Frontal cortex (tissue), 4 donors: Measurements from ENCODE around the gene FBXW2. TPM values are rescaled to one million over a fixed set of nuclear protein-coding genes. Genes with fewer than 3 reads are reported as not detected.
"Not testable (repeated sequence)": the region's sequence is repeated elsewhere in the genome, so short reads cannot be mapped to it uniquely, and the experiment has no call there.

Experiments
- DNase-seq, 2 donors: peaks; one replicate each; pipeline ENCODE4 v3.0.0; 2012; ENCODE audit warnings: low spot score in 2 of 2
- FAIRE-seq: peaks from 2 replicates; lab custom pipeline; 2012; peaks lifted over from hg19 to GRCh38; lab: Jason Lieb, UNC
- total RNA-seq: library from RNA; depleted of rRNA; stranded (reverse); fragments of >200 nt; gene quantifications from one replicate; pipeline ENCODE4 v1.2.3, GENCODE V29; 2014
- donor health status: control.
- donor health status: control.
- donor health status: control.

FBXW2 gene, protein sequence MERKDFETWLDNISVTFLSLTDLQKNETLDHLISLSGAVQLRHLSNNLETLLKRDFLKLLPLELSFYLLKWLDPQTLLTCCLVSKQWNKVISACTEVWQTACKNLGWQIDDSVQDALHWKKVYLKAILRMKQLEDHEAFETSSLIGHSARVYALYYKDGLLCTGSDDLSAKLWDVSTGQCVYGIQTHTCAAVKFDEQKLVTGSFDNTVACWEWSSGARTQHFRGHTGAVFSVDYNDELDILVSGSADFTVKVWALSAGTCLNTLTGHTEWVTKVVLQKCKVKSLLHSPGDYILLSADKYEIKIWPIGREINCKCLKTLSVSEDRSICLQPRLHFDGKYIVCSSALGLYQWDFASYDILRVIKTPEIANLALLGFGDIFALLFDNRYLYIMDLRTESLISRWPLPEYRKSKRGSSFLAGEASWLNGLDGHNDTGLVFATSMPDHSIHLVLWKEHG
- 39.9 TPM for total RNA-seq

DNA sequence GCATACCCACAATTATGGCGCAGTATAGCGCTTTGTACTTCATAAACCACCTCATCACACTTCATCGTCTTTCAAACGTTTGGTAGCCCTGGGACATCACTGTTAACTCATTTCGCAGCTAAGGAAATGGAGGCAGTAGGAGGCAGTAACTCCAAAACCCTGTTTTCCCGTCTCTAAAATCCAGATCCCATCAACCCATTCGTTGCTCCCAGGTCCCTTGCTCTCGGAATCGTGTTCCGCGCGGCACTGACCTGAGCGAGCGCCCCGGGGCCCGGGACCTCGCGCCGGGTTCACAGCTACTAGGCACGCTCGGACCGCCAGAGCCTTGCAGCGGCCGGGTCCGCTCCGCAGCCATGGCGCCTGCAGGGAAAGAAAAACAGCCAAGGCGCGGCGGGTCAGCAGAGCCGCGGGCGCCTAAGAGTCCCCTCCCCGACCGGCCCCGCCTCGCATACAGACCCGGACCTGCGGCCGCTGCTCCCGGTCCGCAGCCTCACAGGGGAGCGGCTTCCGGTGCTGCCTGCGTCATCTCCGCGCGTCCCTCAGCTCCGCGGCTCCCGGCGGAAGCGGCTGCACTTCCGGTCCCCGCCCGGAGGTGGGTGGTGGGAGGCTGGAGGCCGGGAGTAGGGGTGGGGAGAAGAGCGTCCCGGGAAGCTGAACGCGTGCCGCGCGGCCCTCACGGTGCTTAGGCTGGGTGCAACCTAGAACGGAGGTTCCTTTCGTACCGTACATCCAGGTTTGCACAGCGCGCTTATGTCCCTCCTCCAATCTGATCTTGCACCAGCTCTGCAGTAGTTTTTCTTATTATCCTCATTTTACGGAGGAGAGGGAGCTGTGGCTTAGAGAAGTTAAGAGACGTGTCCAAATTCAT lies at the start of gene FBXW2:
TSS of gene FBXW2 (minus strand) at position 519 of the 868 bp plus-strand sequence. CDS start 5,158 bp downstream, outside the sequence.
- DNase-seq (peak; percentile 88 to 91), FAIRE-seq (no peak)

GRCh38 chr9:120841930-120842684 lies 48.9 kb upstream of the FBXW2 start:
- no peak for FAIRE-seq
- DNase-seq, result no peak

DNA sequence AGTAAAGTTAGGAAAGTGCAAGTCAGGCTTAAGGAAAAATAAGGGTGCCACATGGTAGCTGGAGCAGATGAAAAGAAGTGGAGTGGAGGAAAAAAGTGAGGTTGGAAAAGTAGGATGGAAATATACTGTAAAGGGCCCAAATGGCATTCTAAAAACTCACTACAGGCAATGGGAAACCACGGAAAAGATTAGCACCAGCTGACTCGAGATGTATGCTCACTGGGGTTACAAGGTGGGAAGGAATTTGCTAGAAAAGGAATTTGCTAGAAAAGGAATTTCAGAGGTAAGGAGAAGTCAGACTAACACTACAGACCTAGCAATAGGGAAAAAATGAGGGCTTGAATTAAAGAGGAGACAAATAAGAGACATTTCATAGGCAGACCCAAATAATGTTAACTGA lies 45.9 kb upstream of the FBXW2 start:
- DNase-seq, result no peak
- FAIRE-seq, result no peak

DNA sequence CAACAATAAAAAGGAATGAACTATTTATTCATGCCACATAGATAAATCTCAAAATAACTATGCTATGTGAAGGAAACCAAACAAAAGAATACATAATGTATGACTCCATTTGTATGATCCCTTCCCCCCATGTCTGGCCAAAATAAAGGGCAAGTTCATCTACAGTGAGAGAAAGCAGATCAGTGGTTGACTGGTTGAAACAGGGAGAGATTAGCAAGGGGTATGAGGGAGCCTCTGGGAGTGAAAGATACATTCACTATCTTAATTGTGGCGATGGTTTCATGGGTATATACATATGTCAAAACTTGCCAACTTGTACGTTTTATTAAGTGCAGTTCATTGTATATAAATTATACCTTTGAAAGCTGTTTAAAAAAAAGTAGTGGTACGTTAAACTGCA lies 44.7 kb upstream of the FBXW2 start:
- FAIRE-seq, result no peak
- no peak for DNase-seq

- FAIRE-seq (no peak), DNase-seq (no peak)
Observed at GRCh38 chr9:120833325-120833724, 40.1 kb upstream of the FBXW2 start.

DNA sequence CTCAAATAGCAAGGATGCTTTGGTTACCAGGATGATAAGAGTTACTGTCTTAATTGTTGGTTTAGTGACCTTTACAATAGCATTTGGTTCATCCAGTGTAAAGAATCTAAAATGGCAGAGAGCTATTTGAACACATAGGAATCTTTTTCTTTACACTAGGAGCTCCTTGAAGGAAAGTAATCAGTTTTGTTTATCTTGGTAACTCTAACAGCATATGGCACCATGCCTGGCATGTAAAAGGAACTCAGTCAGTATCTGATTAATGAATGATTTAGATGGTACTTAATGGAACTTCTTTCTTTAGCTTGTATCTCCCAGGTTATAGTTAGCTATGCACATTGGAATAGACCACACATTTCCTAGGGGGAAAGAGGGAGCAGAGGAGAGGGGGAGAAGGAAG lies 39.6 kb upstream of the FBXW2 start:
- no peak for FAIRE-seq
- no peak for DNase-seq

- no peak for DNase-seq
- FAIRE-seq, result no peak
Observed at GRCh38 chr9:120830865-120831264, 37.6 kb upstream of the FBXW2 start.

DNA sequence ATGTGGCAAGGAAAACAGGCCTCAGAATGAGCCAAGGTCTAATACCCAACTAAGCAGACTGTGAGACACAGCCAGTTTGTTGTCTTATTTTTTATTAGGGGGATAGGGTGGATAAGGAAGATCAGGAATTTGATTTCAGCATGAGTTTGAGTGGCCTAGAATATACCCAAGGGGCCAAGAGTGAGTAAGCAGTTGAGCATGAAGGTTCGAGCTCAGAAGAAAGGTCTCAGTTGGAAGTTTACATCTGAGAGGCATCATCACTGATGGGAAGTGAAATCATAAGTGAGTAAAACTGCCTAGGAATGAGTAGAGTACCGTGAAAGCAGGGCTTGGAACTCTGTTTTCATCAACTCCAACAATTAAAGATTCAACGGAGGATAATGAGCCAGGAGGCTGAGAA lies 36.9 kb upstream of the FBXW2 start:
- DNase-seq (no peak), FAIRE-seq (no peak)

DNA sequence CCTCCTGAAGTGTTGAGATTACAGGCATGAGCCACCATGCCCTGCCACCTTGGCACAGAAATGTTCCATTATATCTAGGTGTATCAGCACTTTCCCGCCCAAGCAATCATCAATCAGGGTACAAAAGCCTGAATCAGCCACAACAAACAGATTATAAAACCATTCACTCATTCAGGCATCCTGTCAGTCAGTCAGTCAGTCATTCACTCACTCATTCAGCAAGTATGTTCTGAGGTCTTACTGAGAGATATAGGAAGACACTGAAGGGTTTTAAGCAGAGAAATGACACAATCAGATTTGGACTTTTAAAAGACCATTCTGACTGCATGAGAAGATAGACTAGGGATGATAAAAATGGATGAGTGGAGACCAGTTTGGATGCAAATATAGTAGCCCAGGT lies 36.4 kb upstream of the FBXW2 start:
- DNase-seq (no peak), FAIRE-seq (no peak)

- DNase-seq, result no peak
- no peak for FAIRE-seq
Observed at GRCh38 chr9:120820095-120820494, 26.9 kb upstream of the FBXW2 start.

GRCh38 chr9:120818595-120818994 lies 25.4 kb upstream of the FBXW2 start:
- DNase-seq (no peak), FAIRE-seq (no peak)

DNA sequence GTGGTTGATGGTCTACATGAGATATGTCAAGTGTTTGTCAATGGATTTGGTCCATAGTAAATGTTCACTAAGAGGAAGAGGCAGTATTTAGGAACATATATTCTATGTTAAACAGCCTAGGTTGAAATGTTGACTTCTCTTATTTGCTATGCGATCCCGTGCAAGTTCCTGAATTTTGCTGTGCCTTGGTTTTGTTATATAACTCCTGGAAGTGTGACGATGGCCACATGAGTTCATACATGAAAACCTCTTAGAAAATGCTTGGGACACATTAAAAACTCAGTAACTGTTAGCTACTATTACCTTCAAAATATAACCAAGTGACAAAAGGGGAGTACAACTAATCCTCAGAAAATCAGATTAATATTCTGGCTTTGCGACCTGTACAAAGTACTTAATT lies 21.9 kb upstream of the FBXW2 start:
- FAIRE-seq (no peak), DNase-seq (no peak)

DNA sequence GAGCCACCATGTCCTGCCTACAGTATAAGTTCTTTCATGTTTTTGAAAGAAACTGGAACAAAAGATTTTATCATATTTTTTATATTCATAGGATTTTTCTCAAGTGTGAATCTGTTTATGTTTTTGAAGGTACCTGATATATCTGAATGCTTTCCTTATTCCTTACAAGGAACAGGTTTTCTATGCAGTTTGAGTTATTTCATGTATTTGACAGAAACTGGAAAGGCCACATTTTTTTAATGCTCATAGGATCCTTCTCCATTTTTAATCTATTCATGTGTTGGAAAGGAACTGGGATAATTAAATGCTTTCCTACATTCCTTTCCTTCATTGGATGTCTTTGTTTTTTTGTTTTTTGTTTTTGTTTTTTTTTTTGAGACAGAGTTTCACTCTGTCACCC lies 15.7 kb upstream of the FBXW2 start:
- FAIRE-seq, result no peak
- DNase-seq, result no peak

DNA sequence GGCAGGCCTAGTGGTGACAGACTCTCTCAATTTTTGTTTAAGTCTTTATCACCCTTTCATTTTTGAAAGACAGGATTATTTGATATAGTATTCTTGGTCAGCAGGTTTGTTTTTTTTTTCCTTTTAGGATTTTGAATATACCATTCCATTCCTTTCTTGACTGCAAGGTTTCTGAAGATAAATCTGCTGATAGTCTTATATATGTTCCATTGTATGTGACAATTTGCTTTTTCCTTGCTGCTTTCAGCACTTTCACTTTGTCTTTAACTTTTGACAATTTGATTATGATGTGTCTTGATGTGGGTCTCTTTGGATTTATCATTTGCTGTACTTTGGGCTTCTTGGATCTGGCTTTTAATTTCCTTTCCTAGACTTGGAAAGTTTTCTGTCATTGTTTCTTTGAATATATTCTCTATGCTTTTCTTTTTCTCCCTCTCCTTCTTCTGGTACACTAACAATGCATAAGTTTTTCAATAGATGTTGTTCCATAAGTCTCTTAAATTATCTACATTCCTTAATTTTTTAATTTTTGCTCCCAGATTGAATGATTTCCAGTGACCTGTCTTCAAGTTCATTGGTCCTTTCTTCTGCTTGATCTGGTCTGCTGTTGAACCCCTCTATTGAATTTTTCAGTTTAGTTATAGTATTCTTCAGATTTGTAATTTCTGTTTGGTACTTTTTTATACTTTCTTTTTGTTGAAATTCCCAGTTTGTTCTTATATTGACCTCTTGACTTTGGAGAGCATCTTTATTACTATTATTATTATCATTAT lies 14.6 kb upstream of the FBXW2 start:
- DNase-seq, result no peak
- no peak for FAIRE-seq

- not testable (repeated sequence) for FAIRE-seq, DNase-seq
Observed at GRCh38 chr9:120804784-120805363, 11.7 kb upstream of the FBXW2 start.

DNA sequence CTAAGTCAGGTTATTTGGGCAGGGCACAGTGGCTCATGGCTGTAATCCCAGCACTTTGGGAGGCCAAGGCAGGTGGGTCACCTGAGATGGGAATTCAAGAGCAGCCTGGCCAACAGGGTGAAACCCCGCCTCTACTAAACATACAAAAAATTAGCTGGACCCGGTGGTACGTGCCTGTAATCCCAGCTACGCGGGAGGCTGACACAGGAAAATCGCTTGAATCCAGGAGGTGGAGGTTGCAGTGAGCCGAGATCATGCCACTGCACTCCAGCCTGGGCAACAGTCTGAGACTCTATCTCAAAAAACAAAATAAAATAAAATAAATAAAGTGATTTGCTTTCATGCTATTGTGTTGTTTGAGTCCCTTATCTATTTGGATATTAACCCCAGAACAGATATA lies 8.2 kb upstream of the FBXW2 start:
- no peak for FAIRE-seq

GRCh38 chr9:120791161-120791560 lies 2.1 kb downstream of the FBXW2 start:
- FAIRE-seq (no peak), DNase-seq (no peak)

More for the DNA sequence above, 8.2 kb upstream of the FBXW2 start:
- no peak for DNase-seq

- DNase-seq, result no peak
- no peak for FAIRE-seq
Observed at GRCh38 chr9:120787933-120788332, 5.3 kb downstream of the FBXW2 start.

GRCh38 chr9:120783602-120784047 lies 9.6 kb downstream of the FBXW2 start:
- FAIRE-seq (no peak), DNase-seq (no peak)
